PFSK-1 (cell line): ENCODE measurements around the gene DGLUCY.

ENCODE experiments used
- POLR2AphosphoS5 ChIP-seq: IDR thresholded peaks from 2 replicates; pipeline ENCODE4 v1.6.1; 2012; ENCODE audit warnings: low read depth, mild to moderate bottlenecking, control low read depth, low read length, moderate library complexity
- SIN3A ChIP-seq: IDR thresholded peaks from 2 replicates; pipeline ENCODE4 v1.6.1; 2012; ENCODE audit warnings: mild to moderate bottlenecking, low read length, moderate library complexity, borderline replicate concordance; ENCODE audit not compliant: insufficient read depth
- TAF1 ChIP-seq: IDR thresholded peaks from 2 replicates; pipeline ENCODE4 v1.6.1; 2012; ENCODE audit warnings: low read length, control low read depth, borderline replicate concordance; ENCODE audit not compliant: insufficient read depth

DNA sequence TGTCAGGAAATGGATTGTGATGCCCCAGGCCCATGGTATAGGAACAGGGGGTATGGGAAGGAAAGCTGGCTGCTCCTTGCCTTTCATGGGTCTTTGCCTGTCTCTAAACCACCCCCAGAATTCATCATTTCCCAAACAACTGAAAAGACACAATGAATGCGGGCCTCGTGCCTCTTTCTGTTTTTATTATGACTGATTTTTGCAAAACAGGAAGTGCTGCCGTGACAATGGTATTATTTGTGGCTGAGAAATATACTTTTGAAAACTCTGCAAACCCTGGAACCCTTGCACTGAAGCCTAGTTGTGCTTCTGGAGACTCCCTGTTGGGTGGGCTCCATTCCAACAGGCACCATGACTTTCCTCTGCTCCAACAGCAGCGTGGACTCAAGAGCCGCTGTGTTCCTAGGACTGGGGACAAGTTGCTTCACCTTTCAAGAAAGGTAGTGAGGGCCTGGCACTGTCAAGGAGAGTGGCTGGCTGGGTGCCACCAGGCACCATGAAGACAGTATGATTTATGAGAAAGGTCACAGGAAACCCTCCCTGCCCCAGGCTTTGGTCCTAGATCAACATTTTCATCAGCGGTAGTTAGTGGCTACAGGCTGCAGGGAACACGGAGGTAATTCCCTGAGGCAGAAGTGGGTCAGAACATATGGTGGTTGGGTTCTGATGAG lies 4.8 kb upstream of the DGLUCY start:
- TF ChIP-seq TAF1 (no peak), POLR2AphosphoS5 (no peak), SIN3A (no peak)
